ENCODE measurements around the gene RFPL3. TPM values are rescaled to one million over a fixed set of nuclear protein-coding genes. Genes with fewer than 3 reads are reported as not detected.

RFPL3 gene
- total and polyA plus RNA-seq, 2 experiments from 2014 or later, result not detected

GRCh38 chr22:32324505-32325415, 32.9 kb upstream of the RFPL3 start:
- Mint-ChIP-seq H3K4me3 (no peak overlapping the region), H3K27me3 (ENCODE audit: insufficient read depth, low read depth, poor library complexity) (peaks cover 22% of the 10 kb centered on the region), H3K27ac (peak overlapping the region; percentile 61), H3K9me3 (peaks cover 15% of the 10 kb centered on the region), H3K4me1 (peaks cover 26% of the 10 kb centered on the region), H3K36me3 (ENCODE audit: low read depth) (peaks cover 17% of the 10 kb centered on the region)
- H3K4me1 ChIP-seq (ENCODE audit: insufficient read depth), result peaks cover 14% of the 10 kb centered on the region
- H3K4me2 ChIP-seq, result no peak overlapping the region
- TF ChIP-seq NANOG (IDR thresholded peaks at IDR 0.05; ENCODE audit: borderline replicate concordance) (no peak), JUNB (IDR thresholded peaks at IDR 0.05; ENCODE audit: unreplicated experiment) (no peak), CREB1 (CRISPR knock-in tag; IDR thresholded peaks at IDR 0.05; ENCODE audit: low read depth) (no peak), EZH2phosphoT487 (IDR thresholded peaks at IDR 0.05; ENCODE audit: unreplicated experiment) (no peak), STAT1 (IDR thresholded peaks at IDR 0.05; ENCODE audit: unreplicated experiment) (no peak), ZNF331 (CRISPR knock-in tag; IDR thresholded peaks at IDR 0.05; ENCODE audit: low read depth) (no peak)
- TF ChIP-seq, protein P1, sequence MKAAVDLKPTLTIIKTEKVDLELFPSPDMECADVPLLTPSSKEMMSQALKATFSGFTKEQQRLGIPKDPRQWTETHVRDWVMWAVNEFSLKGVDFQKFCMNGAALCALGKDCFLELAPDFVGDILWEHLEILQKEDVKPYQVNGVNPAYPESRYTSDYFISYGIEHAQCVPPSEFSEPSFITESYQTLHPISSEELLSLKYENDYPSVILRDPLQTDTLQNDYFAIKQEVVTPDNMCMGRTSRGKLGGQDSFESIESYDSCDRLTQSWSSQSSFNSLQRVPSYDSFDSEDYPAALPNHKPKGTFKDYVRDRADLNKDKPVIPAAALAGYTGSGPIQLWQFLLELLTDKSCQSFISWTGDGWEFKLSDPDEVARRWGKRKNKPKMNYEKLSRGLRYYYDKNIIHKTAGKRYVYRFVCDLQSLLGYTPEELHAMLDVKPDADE (IDR thresholded peaks at IDR 0.05), result no peak
- TF ChIP-seq, protein P2, sequence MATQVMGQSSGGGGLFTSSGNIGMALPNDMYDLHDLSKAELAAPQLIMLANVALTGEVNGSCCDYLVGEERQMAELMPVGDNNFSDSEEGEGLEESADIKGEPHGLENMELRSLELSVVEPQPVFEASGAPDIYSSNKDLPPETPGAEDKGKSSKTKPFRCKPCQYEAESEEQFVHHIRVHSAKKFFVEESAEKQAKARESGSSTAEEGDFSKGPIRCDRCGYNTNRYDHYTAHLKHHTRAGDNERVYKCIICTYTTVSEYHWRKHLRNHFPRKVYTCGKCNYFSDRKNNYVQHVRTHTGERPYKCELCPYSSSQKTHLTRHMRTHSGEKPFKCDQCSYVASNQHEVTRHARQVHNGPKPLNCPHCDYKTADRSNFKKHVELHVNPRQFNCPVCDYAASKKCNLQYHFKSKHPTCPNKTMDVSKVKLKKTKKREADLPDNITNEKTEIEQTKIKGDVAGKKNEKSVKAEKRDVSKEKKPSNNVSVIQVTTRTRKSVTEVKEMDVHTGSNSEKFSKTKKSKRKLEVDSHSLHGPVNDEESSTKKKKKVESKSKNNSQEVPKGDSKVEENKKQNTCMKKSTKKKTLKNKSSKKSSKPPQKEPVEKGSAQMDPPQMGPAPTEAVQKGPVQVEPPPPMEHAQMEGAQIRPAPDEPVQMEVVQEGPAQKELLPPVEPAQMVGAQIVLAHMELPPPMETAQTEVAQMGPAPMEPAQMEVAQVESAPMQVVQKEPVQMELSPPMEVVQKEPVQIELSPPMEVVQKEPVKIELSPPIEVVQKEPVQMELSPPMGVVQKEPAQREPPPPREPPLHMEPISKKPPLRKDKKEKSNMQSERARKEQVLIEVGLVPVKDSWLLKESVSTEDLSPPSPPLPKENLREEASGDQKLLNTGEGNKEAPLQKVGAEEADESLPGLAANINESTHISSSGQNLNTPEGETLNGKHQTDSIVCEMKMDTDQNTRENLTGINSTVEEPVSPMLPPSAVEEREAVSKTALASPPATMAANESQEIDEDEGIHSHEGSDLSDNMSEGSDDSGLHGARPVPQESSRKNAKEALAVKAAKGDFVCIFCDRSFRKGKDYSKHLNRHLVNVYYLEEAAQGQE (IDR thresholded peaks at IDR 0.05; ENCODE audit: unreplicated experiment), result no peak
- no peak overlapping the region for H3K4me3 ChIP-seq
- ATAC-seq, result no peak; the same call in 2 of the 3 replicates
- H3K36me3 ChIP-seq (ENCODE audit: insufficient read depth), result no peaks in the 10 kb centered on the region
- peak overlapping the region; percentile 63; the same call in 1 of the 2 replicates for H2AFZ ChIP-seq
- H3K9me2 ChIP-seq (ENCODE audit: insufficient read depth), result no peaks in the 10 kb centered on the region
- peak overlapping the region; percentile 80; the same call in 1 of the 2 replicates for H3K27ac ChIP-seq (ENCODE audit: low read depth)
- H3K27me3 ChIP-seq (ENCODE audit: insufficient read depth), result no peaks in the 10 kb centered on the region
- no peaks in the 10 kb centered on the region for H3F3A ChIP-seq (replicated peaks; ENCODE audit: low read depth)
- no peaks in the 10 kb centered on the region for H4K20me1 ChIP-seq (replicated peaks; ENCODE audit: insufficient read depth)
- DNase-seq (ENCODE audit: low spot score), result no peak
- H3K79me2 ChIP-seq (replicated peaks; ENCODE audit: insufficient read depth), result no peaks in the 10 kb centered on the region

DNA sequence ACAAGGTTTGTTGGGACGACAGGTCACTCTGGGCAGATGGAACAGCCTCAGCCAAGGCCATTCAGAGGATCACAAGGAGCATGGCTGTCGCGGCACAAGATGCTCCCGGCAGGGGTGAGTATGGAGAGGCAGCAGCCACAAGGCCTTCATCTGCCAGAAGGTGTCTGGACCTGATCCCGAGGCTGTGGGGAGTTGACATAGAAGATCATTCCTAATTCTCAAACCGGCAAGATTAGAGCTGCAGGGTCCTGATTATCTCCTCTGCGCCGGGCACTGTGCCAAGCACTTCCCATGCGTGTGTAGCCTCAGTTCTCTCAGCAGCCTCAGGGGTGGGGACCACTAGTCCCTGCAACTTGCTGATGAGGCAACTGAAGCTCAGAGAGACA, 32.3 kb upstream of the RFPL3 start:
- H2AFZ ChIP-seq, result peak overlapping the region; percentile 63; the same call in 1 of the 2 replicates
- peaks cover 17% of the 10 kb centered on the region for H3K36me3 Mint-ChIP-seq (ENCODE audit: low read depth)
- H3K9me3 Mint-ChIP-seq, result peaks cover 15% of the 10 kb centered on the region
- H3K4me3 Mint-ChIP-seq, result no peak overlapping the region
- H3K9me2 ChIP-seq (ENCODE audit: insufficient read depth), result no peaks in the 10 kb centered on the region
- peak overlapping the region; percentile 80; the same call in 1 of the 2 replicates for H3K27ac ChIP-seq (ENCODE audit: low read depth)
- no peaks in the 10 kb centered on the region for H3K36me3 ChIP-seq (ENCODE audit: insufficient read depth)
- no peak overlapping the region for H3K4me3 ChIP-seq
- H3K27me3 Mint-ChIP-seq (ENCODE audit: insufficient read depth, low read depth, poor library complexity), result peaks cover 22% of the 10 kb centered on the region
- no peaks in the 10 kb centered on the region for H3K79me2 ChIP-seq (replicated peaks; ENCODE audit: insufficient read depth)
- no peaks in the 10 kb centered on the region for H4K20me1 ChIP-seq (replicated peaks; ENCODE audit: insufficient read depth)
- peaks cover 19% of the 10 kb centered on the region for H3K4me1 Mint-ChIP-seq
- no peaks in the 10 kb centered on the region for H3F3A ChIP-seq (replicated peaks; ENCODE audit: low read depth)
- H3K4me2 ChIP-seq, result peak overlapping the region; percentile 71
- H3K27me3 ChIP-seq (ENCODE audit: insufficient read depth), result no peaks in the 10 kb centered on the region
- peak overlapping the region; percentile 61; the same call in 1 of the 2 replicates for H3K27ac Mint-ChIP-seq
- peaks cover 9% of the 10 kb centered on the region for H3K4me1 ChIP-seq (ENCODE audit: insufficient read depth)
- ATAC-seq (peak; percentile 27), DNase-seq (ENCODE audit: low spot score) (peak; percentile 43)
- TF ChIP-seq, protein P1 (IDR thresholded peaks at IDR 0.05), result no peak
- TF ChIP-seq CREB1 (CRISPR knock-in tag; IDR thresholded peaks at IDR 0.05; ENCODE audit: low read depth), result no peak
- TF ChIP-seq, protein P2 (IDR thresholded peaks at IDR 0.05; ENCODE audit: unreplicated experiment), result no peak

Measured in GM23338 (cell line).